Stimulated activated CD4-positive, alpha-beta T cell treated with anti-CD3 and anti-CD28 coated beads, Interleukin-1b, Interleukin-23, amount 100 ng/mL, for 4 hours (primary cell): ENCODE measurements around the gene TACC2.

Experiments
- DNase-seq, 2 donors: peaks; one replicate each; pipeline ENCODE4 v3.0.0-alpha.2; 2020; ENCODE audit warnings: low read depth in 2 of 2

The TACC2 gene

GRCh38 chr10:122249991-122250750 is 261.2 kb downstream of the TACC2 start:
- DNase-seq: no peak

GRCh38 chr10:122251459-122252255 is 262.7 kb downstream of the TACC2 start:
- no peak for DNase-seq

GRCh38 chr10:122252805-122253204 is 263.8 kb downstream of the TACC2 start:
- DNase-seq: no peak

- no peak for DNase-seq
Measured at GRCh38 chr10:122253605-122254004, 264.6 kb downstream of the TACC2 start.

- DNase-seq: no peak
Measured at GRCh38 chr10:122254831-122255230, 265.9 kb downstream of the TACC2 start.

GRCh38 chr10:122255509-122256301 is 266.7 kb downstream of the TACC2 start:
- no peak for DNase-seq

GRCh38 chr10:122257041-122257440 is 268.1 kb downstream of the TACC2 start:
- no peak for DNase-seq

GRCh38 chr10:122258136-122259074 is 269.4 kb downstream of the TACC2 start:
- no peak for DNase-seq

GRCh38 chr10:122259075-122259466 is 270.1 kb downstream of the TACC2 start:
- DNase-seq: no peak

GRCh38 chr10:122261584-122261983 is 272.6 kb downstream of the TACC2 start:
- DNase-seq: no peak

- DNase-seq: no peak
Measured at GRCh38 chr10:122263971-122264370, 275.0 kb downstream of the TACC2 start.

GRCh38 chr10:122264436-122264835 is 275.5 kb downstream of the TACC2 start:
- no peak for DNase-seq

GRCh38 chr10:122264931-122265330 is 276.0 kb downstream of the TACC2 start:
- DNase-seq: no peak

GRCh38 chr10:122265896-122266295 is 276.9 kb downstream of the TACC2 start:
- DNase-seq: no peak

GRCh38 chr10:122267849-122268737 is 279.1 kb downstream of the TACC2 start:
- peak; percentile 5 to 21 for DNase-seq

- no peak for DNase-seq
Measured at GRCh38 chr10:122269059-122269687, 280.2 kb downstream of the TACC2 start.

GRCh38 chr10:122271076-122271475 is 282.1 kb downstream of the TACC2 start, which contains the start of gene BTBD16:
Gene BTBD16, plus strand, starts transcription at chr10:122271296. Its CDS starts 3,786 bp downstream, at chr10:122275082.
- DNase-seq: no peak

- DNase-seq: no peak
Measured at GRCh38 chr10:122273966-122274545, 285.1 kb downstream of the TACC2 start.

- DNase-seq: no peak
Measured at GRCh38 chr10:122276611-122277208, 287.7 kb downstream of the TACC2 start.
